OCI-LY3 (cell line): ENCODE data around the gene P4HTM.

Experiments used
- H2AFZ ChIP-seq: fragments of 200-600, 300-600 bp; shearing (Covaris generic); 2 replicates; pipeline ENCODE4 v1.6.0; 2014; ENCODE audit warnings: antibody characterized with exemption, low read depth, low read length
- H3K27ac ChIP-seq: fragments of 200-600, 300-600 bp; sonication (generic); 2 replicates; pipeline ENCODE4 v1.5.1; 2014; ENCODE audit warnings: mild to moderate bottlenecking, low read length, moderate library complexity, mixed read lengths
- H3K27me3 ChIP-seq: fragments of 200-600, 300-600 bp; sonication (generic); 2 replicates; pipeline ENCODE4 v1.6.1; 2014; ENCODE audit warnings: low read depth, low read length, mixed read lengths
- H3K36me3 ChIP-seq: fragments of 200-600, 300-600 bp; sonication (generic); replicated peaks from 2 replicates; pipeline ENCODE3; 2014; ENCODE audit warnings: low read depth, low read length, mixed read lengths
- H3K4me1 ChIP-seq: fragments of 300-600, 200-600 bp; sonication (generic); 2 replicates; pipeline ENCODE4 v1.6.1; 2014; ENCODE audit warnings: low read length, mixed read lengths
- H3K4me2 ChIP-seq: fragments of 200-600, 300-600 bp; sonication (generic); 2 replicates; pipeline ENCODE4 v1.6.1; 2014; ENCODE audit warnings: low read length, mixed read lengths
- H3K4me3 ChIP-seq: fragments of 300-600, 200-600 bp; sonication (generic); 2 replicates; pipeline ENCODE4 v1.5.1; 2014; ENCODE audit warnings: antibody characterized with exemption, mild to moderate bottlenecking, low read length, moderate library complexity
- H3K79me2 ChIP-seq: fragments of 300-600, 200-600 bp; shearing (Covaris generic); 2 replicates; pipeline ENCODE4 v1.6.1; 2014; ENCODE audit warnings: mild to moderate bottlenecking, low read length, mixed read lengths
- H3K9ac ChIP-seq: fragments of 300-600, 200-600 bp; shearing (Covaris generic); 2 replicates; pipeline ENCODE4 v1.6.0; 2014; ENCODE audit warnings: mild to moderate bottlenecking, low read length, moderate library complexity
- H3K9me3 ChIP-seq: fragments of 200-600, 300-600 bp; shearing (Covaris generic); 2 replicates; pipeline ENCODE4 v1.6.1; 2014; ENCODE audit warnings: low read length, mixed read lengths; ENCODE audit not compliant: insufficient read depth
- H4K20me1 ChIP-seq: fragments of 200-600, 300-600 bp; sonication (generic); 2 replicates; pipeline ENCODE4 v1.6.1; 2016; ENCODE audit warnings: low read length, mixed read lengths; ENCODE audit not compliant: insufficient read depth
- EZH2phosphoT487 ChIP-seq: fragments of 200-600 bp; shearing (Covaris generic); IDR thresholded peaks from 2 replicates; pipeline ENCODE4 v1.6.1; 2018; ENCODE audit warnings: antibody characterized with exemption, mixed run types, low read depth
- TF ChIP-seq, protein P1 (sequence below): fragments of 200-600, 300-600 bp; sonication (generic); IDR thresholded peaks from 2 replicates; pipeline ENCODE4 v1.5.1; 2014; ENCODE audit warnings: antibody characterized with exemption, low read length, low read depth

P4HTM gene

DNA sequence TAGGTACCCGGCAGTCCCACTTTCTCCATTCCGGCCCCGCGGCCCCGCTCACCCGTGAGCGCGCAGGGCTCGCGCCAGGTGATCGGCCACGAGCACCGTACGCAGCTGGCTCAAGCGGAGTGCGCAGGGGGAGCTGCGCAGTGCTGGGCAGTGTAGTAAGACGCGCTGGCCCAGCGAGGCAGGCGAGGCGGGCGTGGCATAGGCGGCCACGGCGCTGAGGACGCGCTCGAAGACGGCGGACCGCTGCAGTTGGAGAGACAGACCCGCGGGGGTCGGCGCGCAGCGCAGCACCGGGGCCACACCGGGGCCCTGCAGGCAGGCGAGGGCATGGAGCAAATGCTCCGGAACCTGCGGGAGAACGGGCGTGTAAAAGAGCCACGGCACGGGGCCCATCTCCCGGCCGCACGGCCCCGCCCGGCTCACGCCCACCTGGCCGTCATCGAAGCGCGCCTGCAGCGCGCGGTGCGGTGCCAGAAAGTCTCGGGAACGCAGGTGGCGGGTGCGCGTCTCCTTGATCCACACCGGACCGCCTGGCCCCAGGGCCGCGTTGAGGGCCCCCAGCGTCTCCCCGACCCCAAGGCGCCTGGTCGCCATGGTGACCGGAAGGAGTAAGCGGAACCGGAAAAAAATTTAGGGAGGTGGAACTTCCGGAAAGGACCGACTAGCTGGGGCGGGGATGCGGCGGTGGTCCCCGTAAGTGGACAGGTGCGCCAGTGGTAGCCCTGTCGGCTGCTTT, 28.1 kb downstream of the P4HTM start, which contains the start of gene DALRD3:
DALRD3 (minus strand) TSS at position 610 of the 736 bp plus-strand sequence; CDS start at position 594, 16 bp downstream.
- H3K9me3 ChIP-seq, result no peaks in the 10 kb centered on the region
- peak within 1 kb of the TSS; percentile 23; the same call in 1 of the 2 replicates for H2AFZ ChIP-seq
- peak within 1 kb of the TSS; percentile 57 for H3K27ac ChIP-seq
- H3K9ac ChIP-seq, result peak within 1 kb of the TSS; percentile 62
- peak within 1 kb of the TSS; percentile 81 for H3K4me3 ChIP-seq
- H3K79me2 ChIP-seq, result peaks cover 40% of the 10 kb centered on the region
- H3K4me2 ChIP-seq, result peak within 1 kb of the TSS; percentile 78
- H3K4me1 ChIP-seq, result peaks cover 20% of the 10 kb centered on the region
- peaks cover 40% of the 10 kb centered on the region for H3K36me3 ChIP-seq
- H3K27me3 ChIP-seq, result no peaks in the 10 kb centered on the region
- TF ChIP-seq, protein P1, sequence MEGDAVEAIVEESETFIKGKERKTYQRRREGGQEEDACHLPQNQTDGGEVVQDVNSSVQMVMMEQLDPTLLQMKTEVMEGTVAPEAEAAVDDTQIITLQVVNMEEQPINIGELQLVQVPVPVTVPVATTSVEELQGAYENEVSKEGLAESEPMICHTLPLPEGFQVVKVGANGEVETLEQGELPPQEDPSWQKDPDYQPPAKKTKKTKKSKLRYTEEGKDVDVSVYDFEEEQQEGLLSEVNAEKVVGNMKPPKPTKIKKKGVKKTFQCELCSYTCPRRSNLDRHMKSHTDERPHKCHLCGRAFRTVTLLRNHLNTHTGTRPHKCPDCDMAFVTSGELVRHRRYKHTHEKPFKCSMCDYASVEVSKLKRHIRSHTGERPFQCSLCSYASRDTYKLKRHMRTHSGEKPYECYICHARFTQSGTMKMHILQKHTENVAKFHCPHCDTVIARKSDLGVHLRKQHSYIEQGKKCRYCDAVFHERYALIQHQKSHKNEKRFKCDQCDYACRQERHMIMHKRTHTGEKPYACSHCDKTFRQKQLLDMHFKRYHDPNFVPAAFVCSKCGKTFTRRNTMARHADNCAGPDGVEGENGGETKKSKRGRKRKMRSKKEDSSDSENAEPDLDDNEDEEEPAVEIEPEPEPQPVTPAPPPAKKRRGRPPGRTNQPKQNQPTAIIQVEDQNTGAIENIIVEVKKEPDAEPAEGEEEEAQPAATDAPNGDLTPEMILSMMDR, result no peak
- TF ChIP-seq EZH2phosphoT487, result no peak
- H4K20me1 ChIP-seq, result peaks cover 18% of the 10 kb centered on the region

DNA sequence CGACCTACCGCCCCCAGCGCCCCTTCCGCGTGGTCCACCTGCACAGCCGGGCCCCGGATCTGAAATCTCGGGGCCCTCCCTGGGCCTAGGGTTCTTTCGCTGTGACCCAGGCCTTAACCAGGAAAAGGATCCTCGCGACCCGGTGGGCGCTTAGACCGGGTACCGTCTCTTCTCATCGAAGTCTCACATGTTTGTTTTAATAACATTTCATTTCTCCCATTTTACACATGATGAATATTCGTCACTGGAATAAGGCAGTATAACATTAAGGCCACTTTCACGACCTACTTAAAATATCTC, 28.6 kb downstream of the P4HTM start:
- peaks cover 13% of the 10 kb centered on the region for H4K20me1 ChIP-seq
- peaks cover 23% of the 10 kb centered on the region for H3K4me1 ChIP-seq
- H3K9me3 ChIP-seq, result no peaks in the 10 kb centered on the region
- TF ChIP-seq EZH2phosphoT487, result no peak
- TF ChIP-seq, protein P1, result no peak
- H3K79me2 ChIP-seq, result peaks cover 40% of the 10 kb centered on the region
- H3K27ac ChIP-seq, result peak overlapping the region; percentile 57
- H3K4me3 ChIP-seq, result peak overlapping the region; percentile 81
- no peaks in the 10 kb centered on the region for H3K27me3 ChIP-seq
- peaks cover 39% of the 10 kb centered on the region for H3K36me3 ChIP-seq
- peak overlapping the region; percentile 78 for H3K4me2 ChIP-seq
- no peak overlapping the region for H2AFZ ChIP-seq
- peak overlapping the region; percentile 62 for H3K9ac ChIP-seq

DNA sequence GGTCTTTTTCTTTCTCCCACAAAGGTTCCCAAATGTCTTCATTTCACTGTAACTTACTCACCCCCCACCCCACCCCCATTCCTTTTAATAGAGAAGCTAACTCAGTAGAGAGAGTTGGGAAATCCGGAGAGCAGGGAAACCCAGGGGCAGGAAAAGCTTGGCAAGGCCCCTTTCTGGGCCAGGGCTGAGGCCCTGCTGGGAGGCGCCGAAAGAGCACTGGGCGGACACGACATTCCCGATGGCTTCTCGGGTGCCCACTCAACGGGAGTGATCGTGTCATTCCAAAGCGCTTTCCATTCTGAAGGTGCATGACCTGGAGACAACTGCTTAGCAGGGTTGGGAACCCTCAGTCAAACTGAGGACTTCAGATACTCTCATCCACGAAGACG, 29.9 kb downstream of the P4HTM start:
- Histone ChIP-seq H3K36me3 (peaks cover 39% of the 10 kb centered on the region), H3K4me3 (peak overlapping the region; percentile 88), H2AFZ (no peak overlapping the region), H3K9me3 (no peaks in the 10 kb centered on the region), H3K27ac (peak overlapping the region; percentile 88), H3K27me3 (no peaks in the 10 kb centered on the region), H4K20me1 (peaks cover 4% of the 10 kb centered on the region; the same call in 1 of the 2 replicates), H3K79me2 (peaks cover 53% of the 10 kb centered on the region), H3K4me1 (peaks cover 23% of the 10 kb centered on the region), H3K9ac (peak overlapping the region; percentile 98), H3K4me2 (peak overlapping the region; percentile 79)
- TF ChIP-seq, protein P1, result no peak
- no peak for TF ChIP-seq EZH2phosphoT487

DNA sequence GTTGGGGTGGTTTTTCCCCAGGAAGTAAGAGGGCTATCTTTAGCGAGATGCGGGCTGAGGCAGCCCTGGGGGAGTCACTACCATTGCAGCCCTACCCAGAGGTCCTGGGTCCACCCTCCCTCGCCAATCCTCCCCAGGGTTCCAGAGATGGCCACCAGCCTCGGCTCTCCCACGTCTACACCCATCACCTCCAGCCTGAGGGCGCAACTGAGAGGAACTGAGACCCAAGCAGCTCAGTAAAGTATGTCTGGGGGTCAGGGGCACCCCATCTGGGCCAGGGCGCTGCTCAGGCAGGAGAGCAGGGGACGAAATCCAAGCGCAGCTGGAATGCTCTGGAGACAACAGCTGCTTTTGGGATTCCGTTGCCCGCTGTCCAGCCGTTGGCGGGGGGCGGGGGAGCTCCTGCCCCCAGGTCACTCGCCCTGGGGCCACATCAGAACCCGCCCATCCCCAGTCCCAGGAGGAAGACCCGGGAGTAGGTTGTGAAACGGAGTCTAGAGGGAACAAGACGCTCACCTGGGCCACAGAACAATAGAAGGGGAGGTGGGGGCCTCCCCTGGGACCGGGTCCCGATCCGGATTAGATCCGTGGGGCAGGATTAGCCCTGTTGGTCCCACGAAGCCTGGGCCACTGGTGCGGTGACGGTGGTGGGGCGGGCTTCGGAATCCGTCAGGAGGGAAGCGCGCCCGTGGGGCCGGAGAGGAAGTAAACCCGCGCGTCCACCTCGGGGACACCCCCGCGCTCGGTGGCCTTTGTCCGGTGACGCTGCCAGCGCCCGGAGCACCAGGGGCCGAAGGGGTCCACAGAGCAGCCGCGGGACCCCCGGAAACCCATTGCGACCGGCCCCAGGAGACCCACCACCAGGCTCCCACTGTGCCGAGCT, 30.5 kb downstream of the P4HTM start:
- peaks cover 4% of the 10 kb centered on the region; the same call in 1 of the 2 replicates for H4K20me1 ChIP-seq
- no peak overlapping the region for H2AFZ ChIP-seq
- H3K9ac ChIP-seq, result peak overlapping the region; percentile 98
- peak overlapping the region; percentile 79 for H3K4me2 ChIP-seq
- H3K27me3 ChIP-seq, result no peaks in the 10 kb centered on the region
- H3K27ac ChIP-seq, result peak overlapping the region; percentile 88
- TF ChIP-seq, protein P1, result peak; percentile 12; the same call in 1 of the 2 replicates
- no peak for TF ChIP-seq EZH2phosphoT487
- no peaks in the 10 kb centered on the region for H3K9me3 ChIP-seq
- peaks cover 59% of the 10 kb centered on the region for H3K79me2 ChIP-seq
- peaks cover 23% of the 10 kb centered on the region for H3K4me1 ChIP-seq
- peak overlapping the region; percentile 88 for H3K4me3 ChIP-seq
- peaks cover 41% of the 10 kb centered on the region for H3K36me3 ChIP-seq
